HUDEP-2 (cell line): Measurements from ENCODE around the gene CTSD.

Experiments used
- DNase-seq, 76 experiments: peaks; one replicate each; lab custom pipeline; 2025; ENCODE audit not compliant: unreplicated experiment in 76 of 76; lab: John Stamatoyannopoulos, UW

The CTSD gene

DNA sequence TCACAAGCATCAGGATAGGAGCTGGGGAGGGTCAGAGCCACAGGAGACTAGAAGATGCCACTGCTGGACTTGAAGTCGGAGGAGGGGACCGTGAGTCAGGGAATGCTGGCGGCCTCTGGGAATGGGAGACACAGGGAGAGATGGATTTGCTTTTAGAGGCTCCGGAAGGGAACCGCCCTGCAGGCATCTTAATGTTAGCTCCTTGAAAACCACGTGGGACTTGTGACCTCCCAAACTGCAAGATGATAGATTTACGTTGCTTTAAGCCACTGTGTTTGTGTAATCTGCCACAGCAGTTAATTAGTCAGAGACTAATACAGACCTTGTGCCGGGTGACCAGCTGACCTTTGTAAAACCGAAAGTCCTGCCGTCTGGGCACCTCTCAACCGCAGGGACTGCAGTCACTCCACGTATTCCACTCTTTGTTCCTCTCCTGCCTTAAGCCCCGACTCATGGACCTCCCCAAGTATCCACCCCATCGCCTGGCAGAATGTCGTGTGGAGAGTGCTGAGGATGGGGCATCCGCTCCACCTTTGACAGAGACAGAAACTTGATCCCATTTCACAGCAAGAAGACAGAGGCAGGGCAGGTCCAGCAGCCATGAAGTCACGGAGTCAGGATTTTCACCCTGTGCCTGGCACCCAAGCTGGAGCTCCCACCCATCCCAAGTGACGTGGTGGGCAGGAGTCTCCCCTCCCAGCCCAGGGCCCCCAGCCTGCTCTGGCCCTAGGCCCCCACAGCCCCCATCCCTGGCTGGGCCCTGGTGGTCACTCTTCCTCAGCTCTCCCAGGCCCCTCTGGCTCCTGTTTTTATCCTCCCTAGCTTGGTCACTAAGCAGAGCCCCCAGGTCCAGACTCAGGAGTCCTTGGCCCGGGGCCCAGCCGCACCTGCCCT, 19.4 kb upstream of the CTSD start:
- no peak for DNase-seq

- no peak for DNase-seq
Observed at GRCh38 chr11:1782031-1782590, 18.4 kb upstream of the CTSD start.

DNA sequence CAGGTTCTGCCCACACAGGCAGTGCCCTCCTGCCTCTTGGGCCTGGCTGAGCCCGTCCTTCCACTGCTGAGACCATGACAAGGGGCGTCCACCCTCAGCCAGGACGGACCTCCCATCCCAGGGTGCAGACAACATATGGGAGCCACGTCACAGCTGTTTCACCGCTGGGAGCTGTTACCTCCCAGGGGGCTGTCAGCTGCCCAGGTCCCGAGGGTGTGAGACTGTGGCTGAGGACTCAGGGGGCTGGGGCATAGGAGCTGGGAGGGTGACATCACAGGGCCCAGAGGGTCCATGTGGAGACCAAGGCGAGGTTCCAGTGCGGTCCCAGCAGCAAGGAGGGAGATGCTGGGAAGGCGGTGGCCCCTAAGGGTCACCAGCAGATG, 17.9 kb upstream of the CTSD start:
- no peak for DNase-seq

DNA sequence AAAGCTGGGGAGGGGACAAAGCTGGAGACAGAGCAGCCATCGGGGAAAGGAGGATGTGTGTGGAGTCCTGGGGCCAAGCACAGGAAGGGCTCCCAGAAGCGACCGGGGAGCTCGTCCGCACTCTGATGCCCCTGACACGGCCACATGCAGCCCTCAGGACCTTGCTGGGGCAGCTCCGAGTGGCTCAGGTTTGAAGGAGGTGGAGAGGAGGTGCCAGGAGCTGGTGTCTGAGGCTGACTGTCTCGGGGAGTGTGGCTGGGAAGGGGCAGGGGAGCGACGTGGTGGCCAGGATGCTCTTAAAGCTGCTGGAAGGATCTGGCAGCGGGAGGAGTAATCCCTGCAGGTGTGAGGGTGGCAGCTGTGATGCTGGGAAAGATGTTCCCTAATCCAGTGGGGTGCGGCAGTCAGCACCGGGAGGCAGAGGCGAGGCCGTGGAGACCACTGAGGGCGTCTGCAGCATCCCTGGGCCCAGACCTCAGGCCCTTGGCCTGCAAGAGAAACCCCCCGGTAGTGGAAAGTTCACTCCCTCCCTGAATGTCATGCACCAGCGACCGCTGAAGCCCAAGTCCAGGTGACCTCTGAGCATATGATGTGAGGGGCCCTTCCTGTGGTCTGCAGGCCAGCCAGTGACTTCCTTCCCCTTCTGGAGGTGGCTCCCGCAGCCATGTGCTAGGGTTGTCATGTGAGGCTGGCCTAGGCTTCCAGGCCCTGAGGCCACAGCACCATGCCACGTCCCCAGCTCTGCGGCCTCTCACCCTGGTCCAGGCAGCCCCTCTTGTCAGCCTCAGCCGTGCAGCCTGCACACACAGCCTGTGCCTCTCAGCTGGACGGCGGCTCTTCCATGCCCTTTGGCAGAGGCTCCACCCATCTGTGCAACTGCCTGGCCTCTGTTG, 17.2 kb upstream of the CTSD start:
- no peak for DNase-seq

DNA sequence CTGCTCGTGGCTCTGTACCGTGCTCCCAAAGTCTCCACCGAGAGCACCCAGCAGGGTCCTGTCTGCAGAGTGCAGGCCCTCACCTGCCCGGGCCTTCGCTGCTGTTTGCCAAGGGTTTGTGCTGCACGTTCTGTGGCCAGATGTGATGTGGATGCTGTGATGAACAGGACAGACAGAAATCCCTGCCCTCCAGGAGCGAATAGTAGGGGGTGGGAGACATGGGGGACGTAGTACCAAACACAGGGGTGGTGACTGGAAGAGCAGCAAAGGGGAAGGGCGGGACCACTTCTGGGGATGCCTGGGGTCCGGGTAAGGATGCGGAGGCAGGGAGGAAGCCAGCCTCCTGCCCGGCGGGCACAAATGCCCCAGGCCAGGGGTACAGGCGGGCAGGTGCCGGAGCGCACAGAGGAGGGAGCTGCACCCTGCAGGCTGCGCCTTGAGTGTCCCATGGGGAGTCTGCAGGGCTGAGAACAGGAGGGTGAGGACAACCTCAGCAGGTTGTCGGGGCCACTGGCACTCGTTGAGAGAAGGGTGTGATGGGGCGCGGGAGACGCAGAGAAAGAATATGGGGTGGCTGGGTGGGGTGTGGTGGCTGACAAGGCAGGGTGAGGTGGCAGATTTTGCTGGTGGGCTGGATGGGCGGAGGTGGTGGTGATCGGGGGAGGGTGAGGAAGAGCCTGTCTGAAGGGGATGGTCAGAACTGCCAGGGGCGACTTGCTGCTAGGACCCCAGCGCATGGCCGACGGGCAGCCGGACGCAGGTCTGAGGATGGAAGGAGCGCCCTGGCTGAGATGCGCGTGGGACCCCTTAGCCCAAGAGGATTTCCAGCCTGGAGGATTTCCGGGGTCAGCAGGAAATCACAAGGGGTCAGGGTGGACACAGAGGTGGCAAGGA, 16.3 kb upstream of the CTSD start:
- no peak for DNase-seq

- DNase-seq: no peak
Observed at GRCh38 chr11:1779034-1779805, 15.5 kb upstream of the CTSD start.

DNA sequence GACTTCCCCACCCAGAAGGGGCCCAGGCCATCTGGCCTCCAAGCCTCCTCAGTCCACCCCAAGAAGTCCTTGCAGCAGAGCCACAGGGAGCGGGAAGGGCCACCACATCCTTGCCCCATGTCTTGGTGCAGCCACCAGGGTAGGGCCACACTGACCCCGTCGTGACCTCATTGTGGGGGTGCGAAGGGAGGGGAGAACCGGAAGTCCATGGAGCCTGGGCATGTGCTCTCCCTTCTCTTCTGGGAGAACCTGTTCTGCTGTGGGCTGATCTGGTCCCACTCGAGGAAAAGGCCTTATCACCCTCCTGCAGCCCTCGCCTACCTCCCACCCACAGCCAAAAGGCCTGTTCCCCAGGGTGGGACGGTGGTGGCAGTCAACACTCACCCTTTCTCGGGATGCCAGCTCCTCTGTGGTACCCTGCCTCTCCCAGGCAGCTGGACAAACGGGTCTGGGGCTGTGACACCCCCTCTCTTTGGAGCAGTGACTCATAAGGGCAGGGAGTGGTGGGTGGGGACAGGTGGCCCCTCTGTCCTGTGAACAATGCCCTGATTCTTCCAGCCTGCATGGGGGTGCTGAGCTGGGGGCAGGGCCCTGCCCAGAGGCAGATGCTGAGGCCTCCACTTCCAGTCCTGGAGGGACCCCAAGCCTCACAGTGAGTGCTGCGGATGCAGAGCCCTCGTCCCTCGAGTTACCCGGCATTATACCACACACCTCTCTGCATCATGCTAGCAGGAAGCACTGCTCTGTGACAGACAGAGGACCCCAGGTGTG, 14.6 kb upstream of the CTSD start:
- no peak for DNase-seq

GRCh38 chr11:1777737-1778136, 14.0 kb upstream of the CTSD start:
- no peak for DNase-seq

DNA sequence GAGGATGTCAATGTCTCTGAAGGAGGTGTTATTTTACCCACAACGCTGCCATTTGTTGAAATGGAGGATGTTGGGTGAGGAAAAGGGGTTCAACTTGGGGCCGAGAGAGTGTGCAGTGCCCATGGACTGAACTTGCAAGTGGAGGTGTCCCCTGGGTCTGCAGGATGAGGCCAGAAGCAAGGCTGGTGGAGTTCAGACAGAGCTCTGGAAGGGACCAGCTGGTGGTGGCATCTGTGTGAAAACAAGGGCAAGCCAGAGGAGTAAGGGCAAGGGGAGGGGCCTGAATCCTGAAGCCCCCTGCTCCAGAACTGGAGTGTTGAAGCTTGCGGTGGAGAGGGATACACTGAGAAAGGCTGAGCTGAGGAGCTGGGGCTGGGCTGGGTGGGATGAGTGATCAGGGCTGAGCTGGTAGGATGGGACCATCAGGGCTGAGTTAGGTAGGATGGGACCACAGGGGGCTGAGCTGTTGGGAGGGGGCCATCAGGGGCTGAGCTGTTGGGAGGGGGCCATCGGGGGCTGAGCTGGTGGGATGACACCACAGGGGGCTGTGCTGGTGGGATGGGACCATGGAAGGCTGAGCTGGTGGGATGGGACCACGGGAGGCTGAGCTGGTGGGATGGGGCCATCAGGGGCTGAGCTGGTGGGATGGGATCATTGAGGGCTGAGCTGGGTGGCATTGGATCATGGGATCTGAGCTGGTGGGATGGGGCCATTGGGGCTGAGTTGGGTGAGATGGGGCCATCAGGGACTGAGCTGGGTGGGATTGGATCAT, 13.4 kb upstream of the CTSD start:
- DNase-seq: no peak

DNA sequence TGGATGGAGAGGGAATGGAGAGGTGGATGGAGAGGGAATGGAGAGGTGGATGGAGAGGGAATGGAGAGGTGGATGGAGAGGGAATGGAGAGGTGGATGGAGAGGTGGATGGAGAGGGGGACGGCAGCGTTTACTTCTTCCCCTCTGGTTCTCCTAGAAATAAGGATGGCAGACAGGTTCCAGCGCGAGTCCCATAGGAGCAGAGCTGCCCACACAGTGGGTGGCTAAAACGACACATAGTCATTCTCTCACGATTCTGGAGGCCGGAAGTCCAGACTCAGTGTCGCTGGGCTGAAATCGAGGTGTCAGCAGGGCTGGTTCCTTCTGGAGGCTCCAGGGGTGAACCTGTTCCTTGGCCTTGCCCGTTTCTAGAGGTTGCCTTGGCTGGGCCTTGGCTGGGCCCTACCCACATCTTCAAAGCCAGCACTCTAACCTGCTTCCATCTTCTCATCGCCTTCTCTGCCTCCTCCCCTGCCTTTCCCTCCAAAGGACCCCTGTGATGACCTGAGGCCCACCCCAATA, 12.7 kb upstream of the CTSD start:
- DNase-seq: no peak

GRCh38 chr11:1774886-1775285, 11.2 kb upstream of the CTSD start:
- no peak for DNase-seq

- no peak for DNase-seq
Observed at GRCh38 chr11:1773994-1774550, 10.3 kb upstream of the CTSD start.

DNA sequence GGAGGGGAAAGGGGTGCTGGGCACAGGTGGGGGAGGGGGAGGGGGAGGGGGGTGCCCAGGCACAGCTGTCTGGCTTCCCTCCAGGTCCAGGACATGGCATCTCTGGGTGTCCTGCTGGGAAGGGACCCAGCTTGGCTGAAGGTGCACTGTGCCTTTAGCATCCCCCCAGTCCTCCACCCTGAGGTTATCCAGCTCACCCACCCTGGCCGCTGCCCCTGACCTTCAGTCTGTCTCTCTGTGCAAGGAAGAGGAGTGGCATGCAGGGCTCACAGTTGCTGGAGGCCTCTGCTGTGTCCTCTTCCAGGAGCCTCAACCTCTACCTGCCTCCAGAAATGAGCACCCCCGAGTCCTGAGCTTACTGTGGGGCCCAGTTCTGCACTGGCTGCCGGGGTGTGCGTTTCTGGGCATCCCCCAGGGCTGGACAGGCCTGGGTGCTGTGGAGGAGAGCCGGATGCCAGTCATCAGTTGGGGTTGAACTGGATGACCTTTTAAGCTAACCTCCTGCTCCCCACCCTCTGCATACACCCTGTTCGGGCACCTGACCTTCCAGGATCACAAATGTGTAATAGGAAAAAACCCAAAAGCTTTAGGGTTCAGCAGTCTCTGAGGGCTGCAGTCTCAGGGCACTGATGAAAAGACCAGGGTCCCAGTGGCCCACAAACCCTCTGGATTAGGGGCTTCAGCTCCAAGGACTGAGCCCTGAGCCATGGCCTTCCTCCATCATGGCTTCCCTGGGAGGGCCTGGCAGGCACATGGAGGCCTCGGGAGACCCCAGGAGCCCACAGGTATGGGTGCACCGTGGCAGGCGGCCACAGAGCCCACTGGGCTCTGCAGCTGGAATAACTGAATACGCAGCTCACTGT, 9.6 kb upstream of the CTSD start:
- no peak for DNase-seq

DNA sequence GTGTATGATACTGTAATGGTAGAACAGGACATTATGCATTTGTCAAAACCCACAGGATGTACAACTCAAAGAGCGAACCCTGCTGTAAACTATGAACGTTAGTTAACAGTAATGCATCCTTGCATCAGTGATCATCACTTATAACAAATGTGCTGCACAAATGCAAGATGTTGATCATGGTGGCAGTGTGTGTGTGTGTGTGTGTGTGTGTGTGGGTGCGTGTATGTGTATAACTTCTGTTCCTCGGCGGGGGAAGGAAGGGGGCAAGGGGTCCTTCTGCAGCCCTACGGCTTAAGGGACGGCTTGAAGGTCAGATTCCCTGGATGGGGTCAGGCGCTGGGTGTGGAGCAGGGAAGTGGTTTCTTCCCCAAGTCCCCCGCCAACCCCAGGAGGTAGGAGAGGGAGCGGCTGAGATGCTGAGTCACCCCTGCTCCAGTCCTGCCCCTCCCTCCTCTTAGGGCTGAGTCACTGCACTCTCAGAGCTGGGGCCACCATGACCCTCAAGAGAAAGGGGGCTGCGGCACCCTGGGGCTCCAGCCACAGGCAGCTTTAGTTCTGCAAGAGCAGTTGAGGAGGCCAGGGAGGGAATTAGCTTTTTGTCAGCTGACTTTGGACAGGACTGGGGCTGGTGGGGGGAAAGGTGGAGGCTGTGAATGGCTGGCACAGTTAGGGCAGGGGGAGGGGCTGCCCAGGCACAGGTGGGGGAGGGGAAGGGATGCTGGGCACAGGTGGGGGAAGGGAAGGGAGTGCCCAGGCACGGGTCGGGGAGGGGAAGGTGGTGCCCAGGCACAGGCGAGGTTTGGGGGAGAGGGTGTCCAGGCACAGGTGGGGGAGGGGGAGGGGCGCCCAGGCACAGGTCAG, 8.8 kb upstream of the CTSD start:
- DNase-seq: peak in 62 of 76 experiments; percentile 12 to 80 (median 51)

GRCh38 chr11:1771700-1772099, 8.0 kb upstream of the CTSD start:
- no peak for DNase-seq

GRCh38 chr11:1771273-1771672, 7.5 kb upstream of the CTSD start:
- DNase-seq: no peak
